Measurements from ENCODE around the gene TNFSF9.

The TNFSF9 gene

GRCh38 chr19:6516659-6517291 is 14.1 kb upstream of the TNFSF9 start:
- Mint-ChIP-seq H3K4me3 (peak overlapping the region; percentile 89), H3K9me3 (no peaks in the 10 kb centered on the region), H3K27ac (peak overlapping the region; percentile 89), H3K4me1 (peaks cover 34% of the 10 kb centered on the region), H3K27me3 (peaks cover 23% of the 10 kb centered on the region), H3K36me3 (no peaks in the 10 kb centered on the region)
- CTCF ChIA-PET: interaction anchor here (0.6 to 3.0 kb wide), 21 partner anchors 12 to 351 kb away, joined by 3 to 33 read pairs (median 4); partner anchors contain the start of genes DENND1C and GPR108
- peak; percentile 94 for DNase-seq

GRCh38 chr19:6518145-6518911 is 12.5 kb upstream of the TNFSF9 start:
- peak overlapping the region; percentile 12 for H3K27ac Mint-ChIP-seq
- CTCF ChIA-PET: interaction anchor here (0.6 to 3.0 kb wide), 7 partner anchors 13 to 345 kb away, joined by 3 to 33 read pairs (median 5); no protein-coding TSS in a partner anchor
- DNase-seq: peak; percentile 50
- no peaks in the 10 kb centered on the region for H3K9me3 Mint-ChIP-seq
- no peaks in the 10 kb centered on the region for H3K36me3 Mint-ChIP-seq
- peaks cover 39% of the 10 kb centered on the region for H3K4me1 Mint-ChIP-seq
- H3K4me3 Mint-ChIP-seq: peak overlapping the region; percentile 54
- H3K27me3 Mint-ChIP-seq: peaks cover 27% of the 10 kb centered on the region

- DNase-seq: no peak
- Mint-ChIP-seq H3K4me1 (peaks cover 39% of the 10 kb centered on the region), H3K36me3 (no peaks in the 10 kb centered on the region), H3K4me3 (no peak overlapping the region), H3K27me3 (peaks cover 23% of the 10 kb centered on the region), H3K27ac (no peak overlapping the region), H3K9me3 (no peaks in the 10 kb centered on the region)
- CTCF ChIA-PET: interaction anchor here (0.8 kb wide), 1 partner anchor 112 kb away, joined by 3 read pairs; no protein-coding TSS in a partner anchor
Observed at GRCh38 chr19:6519289-6519688, 11.5 kb upstream of the TNFSF9 start.

GRCh38 chr19:6521718-6522646 is 8.8 kb upstream of the TNFSF9 start:
- peaks cover 26% of the 10 kb centered on the region for H3K4me1 Mint-ChIP-seq
- no peak overlapping the region for H3K27ac Mint-ChIP-seq
- H3K4me3 Mint-ChIP-seq: no peak overlapping the region
- no peak for DNase-seq
- peaks cover 26% of the 10 kb centered on the region for H3K27me3 Mint-ChIP-seq
- CTCF ChIA-PET: interaction anchor here (0.6 kb wide), 1 partner anchor 9 kb away, joined by 3 read pairs; no protein-coding TSS in a partner anchor
- no peaks in the 10 kb centered on the region for H3K36me3 Mint-ChIP-seq
- H3K9me3 Mint-ChIP-seq: no peaks in the 10 kb centered on the region

- DNase-seq: no peak
- H3K36me3 Mint-ChIP-seq: no peaks in the 10 kb centered on the region
- H3K27me3 Mint-ChIP-seq: peaks cover 30% of the 10 kb centered on the region
- CTCF ChIA-PET: interaction anchor here (0.6 to 1.2 kb wide), 2 partner anchors 9 to 13 kb away, joined by 3 read pairs; no protein-coding TSS in a partner anchor
- H3K4me3 Mint-ChIP-seq: no peak overlapping the region
- peaks cover 20% of the 10 kb centered on the region for H3K4me1 Mint-ChIP-seq
- no peaks in the 10 kb centered on the region for H3K9me3 Mint-ChIP-seq
- no peak overlapping the region for H3K27ac Mint-ChIP-seq
Observed at GRCh38 chr19:6522712-6523111, 8.1 kb upstream of the TNFSF9 start.

GRCh38 chr19:6524311-6524710 is 6.5 kb upstream of the TNFSF9 start:
- Mint-ChIP-seq H3K27me3 (peaks cover 43% of the 10 kb centered on the region), H3K4me1 (peaks cover 7% of the 10 kb centered on the region), H3K36me3 (no peaks in the 10 kb centered on the region), H3K9me3 (no peaks in the 10 kb centered on the region), H3K4me3 (no peak overlapping the region), H3K27ac (no peak overlapping the region)
- DNase-seq: no peak
- CTCF ChIA-PET: interaction anchor here (0.9 kb wide), 1 partner anchor 340 kb away, joined by 3 read pairs; no protein-coding TSS in a partner anchor

- no peak overlapping the region for H3K27ac Mint-ChIP-seq
Observed at GRCh38 chr19:6527893-6528543, 2.8 kb upstream of the TNFSF9 start.

GRCh38 chr19:6528544-6529121 is 2.2 kb upstream of the TNFSF9 start:
- Mint-ChIP-seq H3K4me1 (peaks cover 28% of the 10 kb centered on the region), H3K9me3 (no peaks in the 10 kb centered on the region), H3K36me3 (no peaks in the 10 kb centered on the region), H3K27ac (no peak overlapping the region), H3K4me3 (no peak overlapping the region), H3K27me3 (peaks cover 68% of the 10 kb centered on the region)
- DNase-seq: no peak
- CTCF ChIA-PET: no interaction called here

More at GRCh38 chr19:6527893-6528543, 2.8 kb upstream of the TNFSF9 start:
- H3K36me3 Mint-ChIP-seq: no peaks in the 10 kb centered on the region
- H3K9me3 Mint-ChIP-seq: no peaks in the 10 kb centered on the region
- peaks cover 64% of the 10 kb centered on the region for H3K27me3 Mint-ChIP-seq
- CTCF ChIA-PET: no interaction called here
- peaks cover 28% of the 10 kb centered on the region for H3K4me1 Mint-ChIP-seq
- no peak for DNase-seq
- no peak overlapping the region for H3K4me3 Mint-ChIP-seq

- DNase-seq: no peak
- peak overlapping the region; percentile 2 for H3K4me3 Mint-ChIP-seq
- H3K27ac Mint-ChIP-seq: no peak overlapping the region
- CTCF ChIA-PET: no interaction called here
- H3K4me1 Mint-ChIP-seq: peaks cover 31% of the 10 kb centered on the region
- no peaks in the 10 kb centered on the region for H3K36me3 Mint-ChIP-seq
- H3K9me3 Mint-ChIP-seq: no peaks in the 10 kb centered on the region
- H3K27me3 Mint-ChIP-seq: peaks cover 76% of the 10 kb centered on the region
Observed at GRCh38 chr19:6529351-6529750, 1.5 kb upstream of the TNFSF9 start.

- H3K27me3 Mint-ChIP-seq: peaks cover 82% of the 10 kb centered on the region
- H3K36me3 Mint-ChIP-seq: no peaks in the 10 kb centered on the region
- H3K4me1 Mint-ChIP-seq: peaks cover 31% of the 10 kb centered on the region
- CTCF ChIA-PET: no interaction called here
- H3K9me3 Mint-ChIP-seq: no peaks in the 10 kb centered on the region
- no peak overlapping the region for H3K27ac Mint-ChIP-seq
- DNase-seq: no peak
- H3K4me3 Mint-ChIP-seq: peak overlapping the region; percentile 69
Observed at GRCh38 chr19:6529937-6530385, 865 bp upstream of the TNFSF9 start.

- peaks cover 5% of the 10 kb centered on the region for H3K9me3 Mint-ChIP-seq
- peaks cover 77% of the 10 kb centered on the region for H3K27me3 Mint-ChIP-seq
- H3K27ac Mint-ChIP-seq: no peak overlapping the region
Observed at GRCh38 chr19:6531163-6531955, 533 bp downstream of the TNFSF9 start.

GRCh38 chr19:6531956-6532243 is 1.1 kb downstream of the TNFSF9 start:
- DNase-seq: no peak
- no peak overlapping the region for H3K27ac Mint-ChIP-seq
- peaks cover 6% of the 10 kb centered on the region for H3K36me3 Mint-ChIP-seq
- H3K4me3 Mint-ChIP-seq: peak overlapping the region; percentile 69
- H3K4me1 Mint-ChIP-seq: peaks cover 48% of the 10 kb centered on the region
- CTCF ChIA-PET: no interaction called here
- H3K9me3 Mint-ChIP-seq: peaks cover 5% of the 10 kb centered on the region
- H3K27me3 Mint-ChIP-seq: peaks cover 77% of the 10 kb centered on the region

More at GRCh38 chr19:6531163-6531955, 533 bp downstream of the TNFSF9 start:
- DNase-seq: no peak
- H3K4me3 Mint-ChIP-seq: peak overlapping the region; percentile 69
- H3K4me1 Mint-ChIP-seq: peaks cover 42% of the 10 kb centered on the region
- peaks cover 6% of the 10 kb centered on the region for H3K36me3 Mint-ChIP-seq
- CTCF ChIA-PET: no interaction called here
